Iris pigment epithelial cell (primary cell): ENCODE data around the gene FOXP3.

ENCODE experiments used
- DNase-seq: peaks from one replicate; pipeline ENCODE4 v3.0.0-alpha.2; 2011; ENCODE audit warnings: low read depth

Gene FOXP3

DNA sequence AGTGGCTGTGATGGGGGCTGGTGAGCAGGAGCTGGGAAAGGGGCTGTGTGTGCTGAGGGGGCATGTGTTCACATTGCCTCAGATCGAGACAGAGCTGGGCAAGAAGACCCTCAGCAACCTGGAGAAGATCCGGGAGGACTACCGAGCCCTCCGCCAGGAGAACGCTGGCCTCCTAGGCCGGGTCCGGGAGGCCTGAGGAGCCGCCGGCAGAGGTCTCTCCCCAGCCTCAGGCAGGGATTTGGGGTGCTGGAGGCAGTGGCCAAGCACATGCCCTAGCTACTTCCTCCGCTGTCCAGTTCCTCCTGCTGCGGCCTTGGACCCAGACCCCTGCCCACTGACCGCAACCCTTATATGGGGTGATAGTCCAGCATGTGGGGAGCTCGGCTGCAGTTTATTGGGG, 14.4 kb downstream of the FOXP3 start:
- no peak for DNase-seq

DNA sequence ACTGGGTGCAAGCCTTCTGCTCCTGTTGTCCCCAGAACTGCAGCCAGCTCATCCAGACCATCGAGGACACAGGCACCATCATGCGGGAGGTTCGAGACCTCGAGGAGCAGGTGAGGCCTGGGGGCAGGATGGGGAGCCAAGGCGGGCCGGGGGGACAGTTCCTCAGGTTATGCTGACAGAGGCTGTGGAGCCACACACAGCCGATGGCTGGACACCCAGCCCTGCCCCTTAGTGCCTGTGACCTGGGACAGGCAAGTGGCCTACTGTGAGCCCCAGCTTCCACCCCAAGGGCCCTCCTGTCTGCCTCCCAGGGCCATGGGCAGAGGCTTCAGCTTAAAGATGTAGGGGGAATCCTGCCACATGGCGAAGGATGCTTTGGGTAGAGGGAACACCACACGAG, 14.9 kb downstream of the FOXP3 start:
- DNase-seq, result no peak

DNA sequence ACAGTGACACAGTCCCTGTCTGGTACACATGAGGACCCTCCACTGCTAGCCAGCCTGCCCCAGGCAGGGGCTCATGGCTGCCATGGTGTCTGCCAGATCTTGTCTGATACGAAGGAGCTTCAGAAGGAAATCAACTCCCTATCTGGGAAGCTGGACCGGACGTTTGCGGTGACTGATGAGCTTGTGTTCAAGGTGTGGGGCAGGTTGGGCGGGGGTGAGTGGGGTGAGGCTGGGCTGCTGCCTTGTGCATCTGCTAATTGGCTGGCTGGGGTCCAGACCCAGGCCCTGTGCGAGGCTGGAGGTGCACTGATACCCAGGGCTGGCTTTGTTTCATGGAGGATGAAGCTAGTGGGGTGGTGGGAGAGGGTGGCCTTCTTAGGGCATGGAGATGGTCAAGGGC, 15.4 kb downstream of the FOXP3 start:
- DNase-seq, result no peak

GRCh38 chrX:49247916-49248811, 16.3 kb downstream of the FOXP3 start:
- DNase-seq, result no peak

- no peak for DNase-seq
Observed at GRCh38 chrX:49247346-49247745, 17.2 kb downstream of the FOXP3 start.

DNA sequence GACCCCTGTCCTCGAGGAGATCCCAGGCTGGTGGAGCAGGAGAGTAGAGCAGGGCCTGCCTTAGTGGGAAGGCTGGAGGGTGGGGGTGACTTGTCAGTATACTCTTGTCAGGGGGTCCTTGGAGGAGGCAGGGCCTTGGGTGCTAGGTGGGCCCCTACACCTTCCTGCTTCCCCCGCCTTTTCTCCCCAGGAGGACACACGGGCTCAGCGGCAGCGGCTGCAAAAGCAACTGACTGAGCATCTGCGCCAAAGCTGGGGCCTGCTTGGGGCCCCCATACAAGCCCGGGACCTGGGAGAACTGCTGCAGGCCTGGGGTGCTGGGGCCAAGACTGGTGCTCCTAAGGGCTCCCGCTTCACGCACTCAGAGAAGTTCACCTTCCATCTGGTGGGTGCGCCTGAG, 18.0 kb downstream of the FOXP3 start:
- DNase-seq, result no peak

GRCh38 chrX:49244207-49244606, 20.3 kb downstream of the FOXP3 start:
- no peak for DNase-seq

GRCh38 chrX:49243166-49243565, 21.3 kb downstream of the FOXP3 start:
- DNase-seq, result no peak

- DNase-seq, result no peak
Observed at GRCh38 chrX:49242545-49243066, 21.9 kb downstream of the FOXP3 start.

DNA sequence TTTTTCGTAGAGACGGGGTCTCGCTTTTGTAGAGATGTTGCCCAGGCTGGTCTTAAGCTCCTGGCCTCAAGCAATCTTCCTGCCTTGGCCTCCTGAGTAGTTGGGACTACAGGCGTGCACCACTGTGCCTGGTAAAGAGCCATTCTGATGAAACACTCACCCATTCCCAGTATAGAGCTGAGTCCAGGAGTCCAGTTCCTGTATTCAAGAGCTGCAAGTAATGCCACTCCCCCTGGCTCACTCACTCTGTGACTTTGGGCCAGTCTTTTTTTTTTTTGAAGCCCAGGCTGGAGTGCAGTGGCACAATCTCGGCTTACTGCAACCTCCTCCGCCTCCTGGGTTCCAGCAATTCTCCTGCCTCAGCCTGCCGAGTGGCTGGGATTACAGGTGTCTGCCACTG, 25.8 kb downstream of the FOXP3 start:
- no peak for DNase-seq

GRCh38 chrX:49237060-49237459, 27.4 kb downstream of the FOXP3 start:
- DNase-seq, result no peak

- no peak for DNase-seq
Observed at GRCh38 chrX:49233887-49234555, 30.5 kb downstream of the FOXP3 start.

DNA sequence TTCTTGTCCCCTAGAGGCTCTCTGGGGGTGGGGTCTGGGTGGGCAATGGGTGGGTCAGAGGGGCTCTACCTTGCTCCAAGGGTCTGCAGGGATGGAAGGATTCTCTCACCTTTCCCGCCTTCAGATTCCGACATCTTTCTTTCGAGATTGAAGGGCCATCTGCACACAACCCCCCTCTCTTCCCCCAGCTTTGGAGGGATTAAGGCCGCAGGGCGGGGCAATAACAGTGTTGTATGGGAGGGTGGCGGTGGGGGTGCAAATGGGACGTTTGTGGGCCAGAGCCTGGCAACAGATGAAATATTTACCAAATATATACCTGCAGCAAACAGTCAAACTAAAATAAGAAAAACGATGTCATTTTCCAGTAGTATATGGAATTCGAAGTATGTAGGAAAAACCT, 31.3 kb downstream of the FOXP3 start, which contains the start of gene CACNA1F:
CACNA1F (minus strand) TSS at position 165 of the 400 bp plus-strand sequence; CDS start at position 134, 31 bp downstream.
- no peak for DNase-seq

- DNase-seq, result no peak
Observed at GRCh38 chrX:49232525-49232924, 32.0 kb downstream of the FOXP3 start.

DNA sequence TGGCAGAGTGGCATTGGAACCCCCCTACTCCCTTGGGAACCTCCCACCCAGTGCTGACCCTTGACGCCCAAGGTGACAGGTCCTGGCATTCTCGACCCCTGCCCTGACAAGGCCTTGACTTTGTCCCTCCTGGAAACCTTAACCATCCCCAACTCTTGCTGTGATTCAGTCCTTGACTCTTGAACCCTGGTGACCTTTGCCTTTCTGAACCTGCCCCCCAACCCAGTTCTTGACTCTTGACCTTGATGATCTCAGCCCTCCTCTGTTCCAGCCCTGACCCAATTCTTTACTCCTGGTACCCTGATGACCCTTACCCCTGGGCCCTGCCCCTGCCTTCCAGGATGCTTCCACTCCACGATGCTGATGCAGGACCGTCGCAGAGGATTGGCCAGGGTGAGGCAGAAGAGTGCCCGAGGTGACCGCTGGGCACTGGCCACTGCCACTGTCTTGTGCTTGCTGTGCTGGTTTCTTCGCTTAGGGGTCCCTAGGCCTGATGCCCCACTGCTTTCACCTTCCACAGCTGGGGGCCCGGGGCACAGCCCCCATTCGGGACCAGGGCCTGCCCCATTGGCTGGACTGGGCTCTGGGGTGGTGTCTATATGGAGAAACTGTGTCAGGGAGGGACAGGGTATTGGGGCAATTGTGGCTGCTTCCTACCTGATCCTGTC, 33.0 kb downstream of the FOXP3 start:
- no peak for DNase-seq

- DNase-seq, result peak; percentile 14
Observed at GRCh38 chrX:49230500-49231232, 33.8 kb downstream of the FOXP3 start.

- no peak for DNase-seq
Observed at GRCh38 chrX:49228185-49228584, 36.3 kb downstream of the FOXP3 start.

DNA sequence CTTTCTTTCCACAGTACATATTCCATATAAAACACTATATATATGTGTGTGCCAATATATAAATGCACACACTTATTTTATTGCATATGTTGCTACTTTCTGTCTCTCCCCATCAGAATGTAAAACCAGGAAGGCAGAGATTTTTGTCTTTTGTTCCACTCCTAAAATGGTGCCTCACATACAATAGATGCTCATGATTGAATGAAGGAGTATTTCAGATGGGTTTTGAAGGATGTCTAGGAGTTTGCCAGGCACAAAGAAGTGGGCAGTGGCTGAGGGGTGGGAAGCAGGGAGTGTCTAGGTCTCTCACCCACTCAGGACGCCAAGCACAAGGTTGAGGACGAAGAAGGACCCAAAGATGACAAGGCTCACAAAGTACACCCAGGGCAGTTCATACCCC, 36.8 kb downstream of the FOXP3 start:
- DNase-seq, result no peak

DNA sequence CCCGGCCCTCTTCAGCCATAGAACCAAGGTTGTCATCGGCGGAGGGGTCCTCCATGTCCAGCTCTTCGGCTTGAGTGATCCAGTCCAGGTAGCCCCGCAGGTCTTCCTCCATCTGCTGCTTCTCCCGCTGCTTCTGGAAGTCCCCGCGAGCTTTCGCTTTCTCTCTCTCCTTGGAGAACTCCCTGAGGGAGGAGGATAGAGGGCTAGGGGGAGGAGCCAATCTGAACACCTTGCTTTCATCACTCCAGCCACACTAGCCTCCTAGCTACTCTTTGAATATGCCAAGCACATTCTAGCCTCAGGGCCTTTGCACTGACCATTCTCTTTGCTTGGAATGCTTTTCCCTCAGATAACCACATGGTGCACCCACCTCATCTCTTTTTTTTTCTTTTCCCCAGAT, 37.6 kb downstream of the FOXP3 start:
- no peak for DNase-seq

- no peak for DNase-seq
Observed at GRCh38 chrX:49225858-49226257, 38.7 kb downstream of the FOXP3 start.

DNA sequence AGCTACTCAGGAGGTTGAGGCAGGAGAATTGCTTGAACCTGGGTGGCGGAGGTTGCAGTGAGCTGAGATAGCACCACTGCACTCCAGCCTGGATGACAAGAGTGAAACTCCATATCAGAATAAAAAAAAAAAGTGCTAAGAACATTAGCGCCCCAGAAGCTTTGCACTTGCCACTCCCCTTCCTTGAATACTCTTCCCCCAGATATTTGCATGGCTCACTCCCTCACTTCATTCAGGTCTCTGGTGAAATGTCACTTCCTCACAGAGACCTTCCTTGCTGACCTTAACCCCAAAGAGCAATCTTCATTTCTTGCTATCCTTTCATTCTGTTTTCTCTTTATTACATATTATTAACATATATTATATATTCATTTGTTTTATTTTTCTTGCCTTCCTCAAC, 42.6 kb downstream of the FOXP3 start:
- DNase-seq, result no peak

- DNase-seq, result no peak
Observed at GRCh38 chrX:49220100-49220499, 44.4 kb downstream of the FOXP3 start.
